ENCODE results near the gene CARF.
A peak's percentile ranks its signal among the peaks of the same experiment; 100 is the strongest.
"Not testable (repeated sequence)": the region's sequence is repeated elsewhere in the genome, so short reads cannot be mapped to it uniquely, and the experiment has no call there.

CARF gene

DNA sequence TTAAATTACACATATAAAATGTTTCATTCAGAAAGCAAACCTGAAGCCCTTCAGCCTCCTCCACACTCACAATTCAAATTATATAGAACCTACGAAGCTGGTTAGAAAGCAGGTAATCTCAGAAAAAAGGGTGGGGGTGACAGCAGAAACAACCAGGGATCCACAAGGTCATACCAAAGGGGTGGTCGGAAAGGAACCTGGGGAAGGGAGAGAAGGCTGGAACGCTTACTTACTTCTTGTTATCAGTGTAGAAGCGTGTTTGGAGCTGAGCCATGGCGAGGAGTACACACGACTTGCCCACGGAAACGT is 918 bp upstream of the CARF start:
- peak overlapping the region; percentile 95 for H3K4me3 ChIP-seq (ENCODE audit: control insufficient read depth, low read depth, low read length)
- DNase-seq (ENCODE audit: low read depth) = no peak
- TF ChIP-seq, protein P1, sequence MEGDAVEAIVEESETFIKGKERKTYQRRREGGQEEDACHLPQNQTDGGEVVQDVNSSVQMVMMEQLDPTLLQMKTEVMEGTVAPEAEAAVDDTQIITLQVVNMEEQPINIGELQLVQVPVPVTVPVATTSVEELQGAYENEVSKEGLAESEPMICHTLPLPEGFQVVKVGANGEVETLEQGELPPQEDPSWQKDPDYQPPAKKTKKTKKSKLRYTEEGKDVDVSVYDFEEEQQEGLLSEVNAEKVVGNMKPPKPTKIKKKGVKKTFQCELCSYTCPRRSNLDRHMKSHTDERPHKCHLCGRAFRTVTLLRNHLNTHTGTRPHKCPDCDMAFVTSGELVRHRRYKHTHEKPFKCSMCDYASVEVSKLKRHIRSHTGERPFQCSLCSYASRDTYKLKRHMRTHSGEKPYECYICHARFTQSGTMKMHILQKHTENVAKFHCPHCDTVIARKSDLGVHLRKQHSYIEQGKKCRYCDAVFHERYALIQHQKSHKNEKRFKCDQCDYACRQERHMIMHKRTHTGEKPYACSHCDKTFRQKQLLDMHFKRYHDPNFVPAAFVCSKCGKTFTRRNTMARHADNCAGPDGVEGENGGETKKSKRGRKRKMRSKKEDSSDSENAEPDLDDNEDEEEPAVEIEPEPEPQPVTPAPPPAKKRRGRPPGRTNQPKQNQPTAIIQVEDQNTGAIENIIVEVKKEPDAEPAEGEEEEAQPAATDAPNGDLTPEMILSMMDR (IDR thresholded peaks at IDR 0.05; ENCODE audit: control insufficient read depth, insufficient read depth, low read depth, low read length, missing control alignments) = no peak

DNA sequence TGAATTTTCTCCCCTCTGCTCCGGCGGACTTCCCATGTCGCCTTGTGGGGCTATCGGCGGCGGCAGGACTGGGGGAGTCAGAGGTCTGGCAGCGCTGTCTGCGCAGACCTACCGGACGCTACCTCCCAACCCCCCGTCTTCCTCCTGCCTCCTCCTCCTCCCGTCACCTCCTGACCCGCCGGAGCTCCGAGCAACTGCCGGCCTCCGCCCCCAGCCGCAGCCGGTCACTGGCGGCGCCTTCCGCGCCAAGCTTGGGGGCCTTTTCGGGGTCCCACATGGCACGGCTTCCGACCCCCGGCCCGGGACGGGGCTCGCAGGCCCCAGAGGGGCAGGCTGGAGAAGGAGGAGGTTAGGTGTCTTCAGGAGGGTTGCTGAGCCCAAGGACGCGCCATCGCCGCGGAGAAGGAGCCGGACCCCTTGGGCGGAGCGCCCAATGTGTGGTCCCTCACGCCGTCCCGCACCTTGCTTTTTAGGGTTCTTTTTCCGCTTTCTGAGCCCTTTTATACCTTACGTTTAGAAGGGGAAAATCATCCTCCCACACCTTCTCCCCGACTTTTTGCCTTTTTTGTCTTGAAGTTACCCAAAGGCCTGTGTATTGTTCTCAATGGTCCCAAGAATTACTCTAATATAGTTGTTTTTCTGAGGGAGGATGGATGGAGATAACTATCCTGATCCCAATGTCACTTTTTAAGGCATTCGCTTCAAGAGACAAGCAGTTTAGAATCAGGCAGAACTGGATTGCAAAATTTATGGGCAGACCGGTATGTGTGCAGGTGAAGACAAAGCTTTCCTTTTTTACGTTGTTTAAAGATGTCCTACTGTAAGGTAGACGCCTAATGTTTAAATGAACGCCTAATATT is 497 bp downstream of the CARF start:
- peak overlapping the region; percentile 95 for H3K4me3 ChIP-seq (ENCODE audit: control insufficient read depth, low read depth, low read length)
- not testable (repeated sequence) for DNase-seq (ENCODE audit: low read depth)

GRCh38 chr2:202918860-202919259 is 6.8 kb downstream of the CARF start:
- TF ChIP-seq, protein P1 (IDR thresholded peaks at IDR 0.05; ENCODE audit: control insufficient read depth, insufficient read depth, low read depth, low read length, missing control alignments) = no peak
- no peak overlapping the region for H3K4me3 ChIP-seq (ENCODE audit: control insufficient read depth, low read depth, low read length)
- DNase-seq (ENCODE audit: low read depth) = no peak

GRCh38 chr2:202932425-202933138 is 20.5 kb downstream of the CARF start:
- TF ChIP-seq, protein P1 (IDR thresholded peaks at IDR 0.05; ENCODE audit: control insufficient read depth, insufficient read depth, low read depth, low read length, missing control alignments) = no peak
- DNase-seq (ENCODE audit: low read depth) = peak; percentile 46

DNA sequence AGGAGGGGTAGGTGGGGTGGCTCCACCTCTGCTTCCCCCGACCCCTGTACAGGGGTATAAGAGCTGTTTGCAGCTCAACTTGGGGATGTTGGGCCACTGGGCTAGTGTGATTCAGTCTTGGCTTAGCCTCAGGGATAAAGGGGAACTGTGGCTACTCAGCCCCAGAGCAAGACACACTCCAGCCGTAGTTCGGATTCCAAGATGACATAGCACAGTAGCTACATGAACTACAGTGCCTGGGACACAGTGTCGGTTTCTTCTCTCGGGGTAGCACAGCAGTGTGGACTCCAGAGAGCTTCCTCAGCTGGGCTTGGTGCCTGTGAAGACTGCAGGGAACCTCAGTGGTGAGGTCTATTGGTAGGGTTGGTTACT is 21.1 kb downstream of the CARF start:
- no peak for DNase-seq (ENCODE audit: low read depth)
- TF ChIP-seq, protein P1 (IDR thresholded peaks at IDR 0.05; ENCODE audit: control insufficient read depth, insufficient read depth, low read depth, low read length, missing control alignments) = no peak

More at GRCh38 chr2:202932425-202933138, 20.5 kb downstream of the CARF start:
- H3K4me3 ChIP-seq (ENCODE audit: control insufficient read depth, low read depth, low read length) = no peak overlapping the region

DNA sequence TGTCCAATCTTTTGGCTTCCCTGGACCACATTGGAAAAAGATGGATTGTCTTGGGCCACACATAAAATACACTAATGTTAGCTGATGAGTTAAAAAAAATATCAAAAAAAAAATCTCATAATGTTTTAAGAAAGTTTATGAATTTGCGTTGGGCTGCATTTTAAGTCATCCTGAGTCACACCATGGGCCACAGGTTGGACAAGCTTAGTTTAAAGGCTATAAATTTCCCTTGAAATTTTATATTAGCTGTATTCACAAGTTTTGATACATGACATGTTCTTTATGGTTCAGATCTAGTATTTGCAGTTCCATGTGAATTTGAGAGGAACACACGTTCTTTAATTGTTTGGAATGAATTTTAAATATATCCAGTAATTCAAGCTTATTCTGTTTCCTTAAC is 21.9 kb downstream of the CARF start:
- DNase-seq (ENCODE audit: low read depth) = no peak
- TF ChIP-seq, protein P1 (IDR thresholded peaks at IDR 0.05; ENCODE audit: control insufficient read depth, insufficient read depth, low read depth, low read length, missing control alignments) = no peak
- H3K4me3 ChIP-seq (ENCODE audit: control insufficient read depth, low read depth, low read length) = no peak overlapping the region

More for the DNA sequence above, 21.1 kb downstream of the CARF start:
- no peak overlapping the region for H3K4me3 ChIP-seq (ENCODE audit: control insufficient read depth, low read depth, low read length)

- H3K4me3 ChIP-seq (ENCODE audit: control insufficient read depth, low read depth, low read length) = no peak overlapping the region
- no peak for DNase-seq (ENCODE audit: low read depth)
- TF ChIP-seq, protein P1 (IDR thresholded peaks at IDR 0.05; ENCODE audit: control insufficient read depth, insufficient read depth, low read depth, low read length, missing control alignments) = no peak
These were observed 22.4 kb downstream of the CARF start for GRCh38 chr2:202934456-202934855.

Data from AG09309 (cell line).